SH-SY5Y (cell line): ENCODE measurements around the gene CREBL2.
A peak's percentile ranks its signal among the peaks of the same experiment; 100 is the strongest.

Experiments
- GATA2 ChIP-seq: IDR thresholded peaks from 2 replicates; pipeline ENCODE4 v1.6.1; 2011; ENCODE audit warnings: mild to moderate bottlenecking, low read depth, low read length
- GATA3 ChIP-seq: IDR thresholded peaks from 2 replicates; pipeline ENCODE4 v1.6.1; 2011; ENCODE audit warnings: low read depth, mild to moderate bottlenecking, low read length, moderate library complexity

CREBL2 gene

DNA sequence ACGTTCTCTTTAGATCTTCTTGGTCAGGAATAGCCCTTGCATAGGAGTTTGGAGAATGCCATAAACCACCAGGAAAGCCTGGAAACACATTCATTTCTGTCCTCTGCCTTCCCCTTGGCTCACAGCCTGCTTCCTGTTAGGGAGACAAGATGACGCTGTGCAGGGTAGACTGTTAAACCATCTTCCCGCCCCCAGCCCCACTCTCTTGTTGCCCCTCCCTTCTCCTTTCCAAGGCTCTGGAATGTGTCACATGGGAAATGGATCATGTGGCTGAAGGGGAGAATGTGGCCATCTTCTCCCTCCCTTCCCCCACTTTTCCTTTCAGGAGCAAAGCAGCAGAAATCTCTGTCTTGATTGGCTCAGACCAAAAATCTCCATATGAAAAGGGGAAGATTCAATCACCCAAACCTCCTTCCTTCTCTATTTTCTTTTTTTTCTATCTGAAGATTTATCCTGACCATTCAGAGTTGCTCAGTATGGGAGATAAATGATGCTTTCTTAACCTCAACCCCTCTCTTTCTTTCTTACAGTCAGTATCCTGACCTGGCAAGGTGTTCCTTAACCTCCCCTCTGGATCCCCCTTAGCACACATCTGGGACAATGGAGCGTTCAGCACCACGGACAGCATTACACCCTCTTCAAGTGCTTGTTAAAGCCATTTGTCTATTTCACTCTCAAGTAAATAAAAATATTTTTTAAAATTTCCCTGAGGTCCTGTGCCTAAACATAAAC, 72.9 kb downstream of the CREBL2 start:
- TF ChIP-seq GATA2 (no peak), GATA3 (no peak)

GRCh38 chr12:12685305-12685704, 73.6 kb downstream of the CREBL2 start:
- TF ChIP-seq GATA3 (no peak), GATA2 (no peak)

GRCh38 chr12:12686472-12686871, 74.8 kb downstream of the CREBL2 start:
- TF ChIP-seq GATA3 (no peak), GATA2 (no peak)

DNA sequence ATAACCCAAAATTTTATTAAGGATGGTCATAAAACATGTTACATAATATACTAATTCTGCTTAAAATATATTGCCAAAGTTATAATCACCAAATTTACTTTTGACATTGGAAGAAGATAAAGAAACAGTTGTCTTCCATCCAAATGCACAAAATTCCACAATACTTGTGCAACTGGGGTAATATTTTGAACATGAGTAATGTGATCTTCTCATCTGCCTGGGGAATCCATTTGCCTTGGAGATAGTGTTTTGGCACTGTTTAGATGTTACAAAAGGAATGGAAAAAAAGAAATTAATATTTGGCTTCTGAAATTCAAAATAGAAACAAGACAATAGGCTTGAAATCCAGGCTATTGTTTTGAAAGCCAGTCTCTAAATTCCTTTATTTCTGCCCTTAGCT, 75.2 kb downstream of the CREBL2 start:
- TF ChIP-seq GATA3: no peak
- no peak for TF ChIP-seq GATA2

DNA sequence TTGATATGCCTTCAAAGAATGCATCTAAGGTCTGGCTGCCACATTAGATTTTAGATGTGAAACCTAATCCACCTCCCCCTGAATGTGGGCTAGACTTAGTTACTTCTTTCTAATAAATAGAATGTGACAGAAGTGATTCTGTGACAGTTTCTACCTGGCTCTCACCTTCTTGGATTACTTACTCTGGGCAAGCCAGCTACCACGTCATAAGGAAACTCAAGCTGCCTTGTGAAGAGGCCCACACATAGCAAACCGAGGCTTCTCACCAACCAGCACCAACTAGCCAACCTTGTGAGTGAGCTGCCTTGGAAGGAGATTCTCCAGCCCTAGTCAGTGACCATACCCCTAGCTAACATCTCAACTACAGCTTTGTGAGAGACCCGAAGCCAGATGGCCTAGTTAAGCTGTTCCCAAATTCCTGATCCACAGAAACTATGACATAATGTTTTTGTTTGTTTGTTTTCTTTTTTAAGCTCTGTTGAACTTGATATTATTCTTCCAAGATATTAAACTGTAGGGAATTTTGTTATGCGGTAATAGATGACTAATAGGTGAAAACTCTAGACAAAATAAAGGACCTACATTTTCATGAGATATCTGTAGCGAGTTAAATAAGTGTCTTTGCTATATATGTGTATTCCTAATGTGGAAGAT, 78.1 kb downstream of the CREBL2 start:
- TF ChIP-seq GATA3 (no peak), GATA2 (no peak)

DNA sequence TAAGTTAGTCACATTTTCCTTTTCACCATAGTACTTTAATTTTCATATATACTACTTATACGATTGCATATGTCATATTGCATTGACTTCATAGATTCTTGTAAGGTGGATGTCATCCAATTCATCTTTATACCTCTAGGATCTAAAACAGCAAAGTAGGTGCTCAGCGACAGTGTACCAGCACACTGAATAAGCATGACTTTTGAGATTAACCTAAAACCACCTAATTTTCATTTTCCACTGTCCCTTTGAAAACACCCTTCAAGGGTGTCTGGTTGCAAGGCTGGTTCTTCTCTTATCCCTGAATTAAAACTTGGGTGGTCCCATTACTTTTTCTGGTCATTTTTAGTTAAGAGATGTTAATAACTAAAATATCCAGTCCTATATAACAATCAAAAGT, 79.9 kb downstream of the CREBL2 start:
- TF ChIP-seq GATA3 (no peak), GATA2 (no peak)

DNA sequence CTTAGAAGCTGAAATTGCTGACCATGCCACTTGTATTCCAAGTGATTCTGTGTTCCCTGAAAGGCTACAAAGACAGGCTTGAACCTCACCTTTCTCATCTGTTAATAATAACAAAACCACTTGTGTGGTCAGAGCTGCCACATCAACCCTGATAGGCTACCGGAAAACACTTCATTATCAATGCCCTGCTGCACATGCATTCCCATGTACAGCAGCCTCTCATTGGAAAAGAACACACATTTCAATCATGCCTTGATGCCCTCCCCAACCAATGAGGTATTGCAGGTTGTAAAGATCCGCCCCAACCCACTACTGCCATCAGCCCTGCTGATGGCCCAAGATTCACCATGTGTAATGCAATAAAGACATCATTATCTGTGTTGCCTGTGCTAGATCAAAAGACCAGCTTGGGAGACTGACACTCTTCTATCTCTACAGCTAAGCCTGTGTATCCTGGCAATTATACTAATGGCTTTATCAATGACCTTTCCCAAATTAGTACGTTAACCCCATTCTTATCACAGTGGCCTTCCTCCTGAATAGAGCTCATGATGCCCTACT, 81.5 kb downstream of the CREBL2 start:
- TF ChIP-seq GATA2: peak; percentile 87
- peak; percentile 86 for TF ChIP-seq GATA3
